Gastrocnemius medialis (tissue), 4 donors: ENCODE data around the gene KIF1A.

Experiments
- POLR2A ChIP-seq, 2 donors: fragments of 450-650 bp; IDR thresholded peaks; one replicate each; pipeline ENCODE4 v1.6.1; 2017; ENCODE audit warnings: antibody characterized with exemption in 2 of 2, mild to moderate bottlenecking in 2 of 2, moderate library complexity in 2 of 2
- TF ChIP-seq, protein P1 (sequence below), 5 experiments: fragments of 450-650 bp in 3 of 5; fragments of 200-600 bp in 2 of 5; sonication (generic) in 2 of 5; IDR thresholded peaks in 4 of 5; conservative IDR thresholded peaks in 1 of 5; 1 replicate in 4 of 5; 2 replicates in 1 of 5; pipeline ENCODE4 v1.5.1; 2016 to 2019; ENCODE audit warnings: antibody characterized with exemption in 5 of 5, mild to moderate bottlenecking in 3 of 5, moderate library complexity in 3 of 5

DNA sequence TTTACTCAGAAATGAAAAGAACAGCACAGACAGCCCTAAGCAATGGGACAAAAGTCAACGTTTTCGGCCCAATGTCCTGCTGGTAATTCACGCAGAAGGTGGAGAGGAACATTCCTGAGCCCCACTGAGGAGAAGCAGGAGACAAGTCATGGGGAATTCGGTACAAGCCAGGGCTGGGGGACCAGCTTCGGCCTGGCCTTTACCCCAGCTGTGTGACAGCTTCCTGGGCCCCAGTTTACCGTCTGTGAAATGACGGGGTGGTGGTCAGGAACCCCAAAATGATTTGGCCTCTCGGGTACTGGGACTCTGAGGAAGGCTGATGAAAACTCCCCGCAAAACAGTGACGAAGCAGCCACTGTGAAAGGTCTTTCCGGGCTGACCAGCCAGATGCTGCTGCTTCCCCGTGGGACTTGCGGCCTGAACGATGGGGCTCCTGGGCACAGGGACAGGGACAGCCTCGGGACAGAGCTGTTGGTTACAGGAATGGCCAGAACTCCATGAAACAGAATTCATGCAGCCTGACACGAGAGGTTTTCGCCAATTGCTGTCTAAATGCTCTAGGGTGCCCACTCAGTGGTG, 21.6 kb downstream of the KIF1A start:
- TF ChIP-seq, protein P1, sequence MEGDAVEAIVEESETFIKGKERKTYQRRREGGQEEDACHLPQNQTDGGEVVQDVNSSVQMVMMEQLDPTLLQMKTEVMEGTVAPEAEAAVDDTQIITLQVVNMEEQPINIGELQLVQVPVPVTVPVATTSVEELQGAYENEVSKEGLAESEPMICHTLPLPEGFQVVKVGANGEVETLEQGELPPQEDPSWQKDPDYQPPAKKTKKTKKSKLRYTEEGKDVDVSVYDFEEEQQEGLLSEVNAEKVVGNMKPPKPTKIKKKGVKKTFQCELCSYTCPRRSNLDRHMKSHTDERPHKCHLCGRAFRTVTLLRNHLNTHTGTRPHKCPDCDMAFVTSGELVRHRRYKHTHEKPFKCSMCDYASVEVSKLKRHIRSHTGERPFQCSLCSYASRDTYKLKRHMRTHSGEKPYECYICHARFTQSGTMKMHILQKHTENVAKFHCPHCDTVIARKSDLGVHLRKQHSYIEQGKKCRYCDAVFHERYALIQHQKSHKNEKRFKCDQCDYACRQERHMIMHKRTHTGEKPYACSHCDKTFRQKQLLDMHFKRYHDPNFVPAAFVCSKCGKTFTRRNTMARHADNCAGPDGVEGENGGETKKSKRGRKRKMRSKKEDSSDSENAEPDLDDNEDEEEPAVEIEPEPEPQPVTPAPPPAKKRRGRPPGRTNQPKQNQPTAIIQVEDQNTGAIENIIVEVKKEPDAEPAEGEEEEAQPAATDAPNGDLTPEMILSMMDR (IDR thresholded peaks at IDR 0.05 in 4 of 5, conservative IDR thresholded peaks at IDR 0.05 in 1 of 5) = no peak
- no peak for TF ChIP-seq POLR2A (IDR thresholded peaks at IDR 0.05)
